Smooth muscle cell (in vitro differentiated cells): ENCODE measurements around the gene USP27X. TPM values are rescaled to one million over a fixed set of nuclear protein-coding genes. Genes with fewer than 3 reads are reported as not detected.

Experiments used
- DNase-seq: peaks from one replicate; lab custom pipeline; 2025; ENCODE audit not compliant: unreplicated experiment; lab: John Stamatoyannopoulos, UW
- H2AFZ ChIP-seq: fragments of 200-600 bp; sonication (generic); 2 replicates; pipeline ENCODE4 v1.6.0; 2016; ENCODE audit warnings: antibody characterized with exemption, low read depth, mild to moderate bottlenecking
- H3F3A ChIP-seq: fragments of 200-600 bp; sonication (generic); 2 replicates; pipeline ENCODE4 v1.6.0; 2017; ENCODE audit warnings: antibody characterized with exemption, low read depth
- H3K27ac ChIP-seq: fragments of 200-600 bp; sonication (generic); 2 replicates; pipeline ENCODE4 v1.5.1; 2016; ENCODE audit warnings: low read depth, mild to moderate bottlenecking
- H3K27me3 ChIP-seq: fragments of 200-600 bp; sonication (generic); 2 replicates; pipeline ENCODE4 v1.6.1; 2016; ENCODE audit warnings: low read depth, mild to moderate bottlenecking
- H3K36me3 ChIP-seq: fragments of 200-600 bp; sonication (generic); 2 replicates; pipeline ENCODE4 v1.5.1; 2016; ENCODE audit warnings: low read depth
- H3K4me1 ChIP-seq: fragments of 200-600 bp; sonication (generic); 2 replicates; pipeline ENCODE4 v1.5.1; 2016; ENCODE audit warnings: low read depth
- H3K4me2 ChIP-seq: fragments of 200-600 bp; sonication (generic); 2 replicates; pipeline ENCODE4 v1.6.0; 2016; ENCODE audit warnings: mild to moderate bottlenecking
- H3K4me3 ChIP-seq: fragments of 200-600 bp; sonication (generic); 2 replicates; pipeline ENCODE4 v1.5.1; 2016; ENCODE audit warnings: mild to moderate bottlenecking
- H3K79me2 ChIP-seq: fragments of 200-600 bp; sonication (generic); 2 replicates; pipeline ENCODE4 v1.6.0; 2016; ENCODE audit warnings: low read depth, mild to moderate bottlenecking
- H3K9ac ChIP-seq: fragments of 200-600 bp; sonication (generic); 2 replicates; pipeline ENCODE4 v1.6.0; 2016; ENCODE audit warnings: low read depth
- H3K9me3 ChIP-seq: fragments of 200-600 bp; sonication (generic); replicated peaks from 2 replicates; pipeline ENCODE4 v1.5.1; 2016; ENCODE audit warnings: low read depth
- H4K20me1 ChIP-seq: fragments of 200-600 bp; sonication (generic); 2 replicates; pipeline ENCODE4 v1.6.0; 2016; ENCODE audit warnings: low read depth
- CTCF ChIP-seq: fragments of 200-600 bp; sonication (generic); IDR thresholded peaks from 2 replicates; pipeline ENCODE4 v1.5.1; 2017; ENCODE audit warnings: borderline replicate concordance, mild to moderate bottlenecking, antibody characterized with exemption; ENCODE audit not compliant: insufficient read depth, poor library complexity, severe bottlenecking
- WGBS: methylation state at CpG from one replicate; pipeline ENCODE4 v1.1.7; 2016; ENCODE audit warnings: low lambda C conversion rate; 5-methylcytosine and 5-hydroxymethylcytosine counted together
- polyA plus RNA-seq: library from polyadenylated mRNA; unstranded; fragments of >200 nt; fragmentation: Nextera tagmentation; extraction: Ambion mirVana; gene quantifications from 2 replicates; pipeline ENCODE4 v1.2.1, GENCODE V29; 2016
- total RNA-seq: library from RNA; depleted of rRNA; stranded (reverse); fragments of >200 nt; gene quantifications from 2 replicates; pipeline ENCODE4 v1.2.3, GENCODE V29; 2014

Gene USP27X
- total and polyA plus RNA-seq, 2 experiments from 2014 or later = 0.53 to 3.1 TPM

GRCh38 chrX:49896951-49897350 is 17.7 kb downstream of the USP27X start:
- H3K79me2 ChIP-seq = no peaks in the 10 kb centered on the region
- H2AFZ ChIP-seq = no peak overlapping the region
- no peaks in the 10 kb centered on the region for H3F3A ChIP-seq
- no peaks in the 10 kb centered on the region for H3K27me3 ChIP-seq
- H3K27ac ChIP-seq = no peak overlapping the region
- no peak for DNase-seq
- no peaks in the 10 kb centered on the region for H3K9me3 ChIP-seq
- no peaks in the 10 kb centered on the region for H3K4me1 ChIP-seq
- no peak overlapping the region for H3K4me3 ChIP-seq
- no peaks in the 10 kb centered on the region for H3K36me3 ChIP-seq
- no peak overlapping the region for H3K4me2 ChIP-seq
- no peak for TF ChIP-seq CTCF
- no peak overlapping the region for H3K9ac ChIP-seq
- 74% methylated on average over 4 of the region's 4 CpGs for WGBS
- no peaks in the 10 kb centered on the region for H4K20me1 ChIP-seq

- no peaks in the 10 kb centered on the region for H3K27me3 ChIP-seq
- no peaks in the 10 kb centered on the region for H3K9me3 ChIP-seq
- no peak overlapping the region for H3K9ac ChIP-seq
- H4K20me1 ChIP-seq = no peaks in the 10 kb centered on the region
- no peaks in the 10 kb centered on the region for H3F3A ChIP-seq
- H3K4me1 ChIP-seq = no peaks in the 10 kb centered on the region
- H3K4me2 ChIP-seq = no peak overlapping the region
- H3K27ac ChIP-seq = no peak overlapping the region
- no peak for DNase-seq
- H3K4me3 ChIP-seq = no peak overlapping the region
- H3K36me3 ChIP-seq = no peaks in the 10 kb centered on the region
- TF ChIP-seq CTCF = no peak
- H3K79me2 ChIP-seq = no peaks in the 10 kb centered on the region
- no peak overlapping the region for H2AFZ ChIP-seq
Observed at GRCh38 chrX:49901048-49901447, 21.8 kb downstream of the USP27X start.

- Histone ChIP-seq H3F3A (no peaks in the 10 kb centered on the region), H3K27me3 (no peaks in the 10 kb centered on the region), H3K27ac (no peak overlapping the region), H4K20me1 (no peaks in the 10 kb centered on the region), H3K9me3 (no peaks in the 10 kb centered on the region), H3K79me2 (no peaks in the 10 kb centered on the region), H3K4me3 (no peak overlapping the region), H3K9ac (no peak overlapping the region), H3K4me2 (no peak overlapping the region), H3K36me3 (no peaks in the 10 kb centered on the region), H2AFZ (no peak overlapping the region), H3K4me1 (no peaks in the 10 kb centered on the region)
- DNase-seq = no peak
- no peak for TF ChIP-seq CTCF
- 75% methylated on average over 3 of the region's 3 CpGs for WGBS
Observed at GRCh38 chrX:49910344-49910743, 31.1 kb downstream of the USP27X start.

GRCh38 chrX:49912086-49912485 is 32.8 kb downstream of the USP27X start:
- Histone ChIP-seq H3K27ac (no peak overlapping the region), H3K4me3 (no peak overlapping the region), H2AFZ (no peak overlapping the region), H3K79me2 (no peaks in the 10 kb centered on the region), H3K4me2 (no peak overlapping the region), H3K9me3 (no peaks in the 10 kb centered on the region), H3K9ac (no peak overlapping the region), H3F3A (no peaks in the 10 kb centered on the region), H3K36me3 (no peaks in the 10 kb centered on the region), H3K27me3 (no peaks in the 10 kb centered on the region), H3K4me1 (no peaks in the 10 kb centered on the region), H4K20me1 (no peaks in the 10 kb centered on the region)
- TF ChIP-seq CTCF = no peak
- no peak for DNase-seq
- 67% methylated on average over 3 of the region's 3 CpGs for WGBS
